HG02970 (cell line): ENCODE measurements around the gene LAMC1.
"Not testable (repeated sequence)": the region's sequence is repeated elsewhere in the genome, so short reads cannot be mapped to it uniquely, and the experiment has no call there.

Experiments
- ATAC-seq: cut with Tn5 transposase; IDR thresholded peaks from one replicate; pipeline ENCODE4 v1.9.1; 2021; ENCODE audit warnings: mild to moderate bottlenecking, moderate library complexity, moderate number of reproducible peaks; ENCODE audit not compliant: unreplicated experiment, low FRiP score

The LAMC1 gene

GRCh38 chr1:183142171-183142570 lies 119.0 kb downstream of the LAMC1 start:
- no peak for ATAC-seq

- ATAC-seq: no peak
Measured at GRCh38 chr1:183143576-183144315, 120.5 kb downstream of the LAMC1 start.

GRCh38 chr1:183144752-183145151 lies 121.5 kb downstream of the LAMC1 start:
- ATAC-seq: no peak

- ATAC-seq: no peak
Measured at GRCh38 chr1:183147735-183148134, 124.5 kb downstream of the LAMC1 start.

- no peak for ATAC-seq
Measured at GRCh38 chr1:183148599-183148998, 125.4 kb downstream of the LAMC1 start.

GRCh38 chr1:183149273-183149672 lies 126.1 kb downstream of the LAMC1 start:
- ATAC-seq: no peak

- not testable (repeated sequence) for ATAC-seq
Measured at GRCh38 chr1:183150032-183150431, 126.8 kb downstream of the LAMC1 start.

- ATAC-seq: no peak
Measured at GRCh38 chr1:183150445-183150844, 127.2 kb downstream of the LAMC1 start.

- ATAC-seq: no peak
Measured at GRCh38 chr1:183152180-183152579, 129.0 kb downstream of the LAMC1 start.

- ATAC-seq: no peak
Measured at GRCh38 chr1:183155939-183156338, 132.7 kb downstream of the LAMC1 start.

- no peak for ATAC-seq
Measured at GRCh38 chr1:183159960-183160359, 136.7 kb downstream of the LAMC1 start.

GRCh38 chr1:183161391-183161790 lies 138.2 kb downstream of the LAMC1 start:
- no peak for ATAC-seq

GRCh38 chr1:183163316-183163715 lies 140.1 kb downstream of the LAMC1 start:
- no peak for ATAC-seq

- ATAC-seq: no peak
Measured at GRCh38 chr1:183164340-183164739, 141.1 kb downstream of the LAMC1 start.

- no peak for ATAC-seq
Measured at GRCh38 chr1:183164963-183165362, 141.7 kb downstream of the LAMC1 start.

GRCh38 chr1:183165456-183165855 lies 142.2 kb downstream of the LAMC1 start:
- no peak for ATAC-seq

- no peak for ATAC-seq
Measured at GRCh38 chr1:183166454-183166853, 143.2 kb downstream of the LAMC1 start.

GRCh38 chr1:183167676-183168075 lies 144.5 kb downstream of the LAMC1 start:
- ATAC-seq: no peak

GRCh38 chr1:183168308-183168707 lies 145.1 kb downstream of the LAMC1 start:
- no peak for ATAC-seq

- no peak for ATAC-seq
Measured at GRCh38 chr1:183173828-183174227, 150.6 kb downstream of the LAMC1 start.

- ATAC-seq: no peak
Measured at GRCh38 chr1:183175631-183176030, 152.4 kb downstream of the LAMC1 start.

GRCh38 chr1:183178545-183178944 lies 155.3 kb downstream of the LAMC1 start:
- ATAC-seq: no peak

- ATAC-seq: no peak
Measured at GRCh38 chr1:183179033-183179432, 155.8 kb downstream of the LAMC1 start.
